Mucosa of stomach (tissue), 1 donor: ENCODE measurements around the gene CATSPERE.
A peak's percentile ranks its signal among the peaks of the same experiment; 100 is the strongest.

Experiments
- H3K27me3 ChIP-seq: one replicate; pipeline ENCODE4 v1.7.0; 2013; ENCODE audit warnings: mild to moderate bottlenecking, low read length; ENCODE audit not compliant: control insufficient read depth, insufficient read depth
- H3K36me3 ChIP-seq: one replicate; pipeline ENCODE4 v1.7.0; 2013; ENCODE audit warnings: low read length; ENCODE audit not compliant: control insufficient read depth, insufficient read depth
- H3K4me1 ChIP-seq: one replicate; pipeline ENCODE4 v1.7.0; 2013; ENCODE audit warnings: mild to moderate bottlenecking, low read length; ENCODE audit not compliant: control insufficient read depth, insufficient read depth
- H3K4me3 ChIP-seq: one replicate; pipeline ENCODE4 v1.7.0; 2013; ENCODE audit warnings: low read length
- H3K9ac ChIP-seq: one replicate; pipeline ENCODE4 v1.7.0; 2013; ENCODE audit warnings: mild to moderate bottlenecking, low read length, moderate library complexity
- H3K9me3 ChIP-seq: one replicate; pipeline ENCODE4 v1.7.0; 2013; ENCODE audit warnings: mild to moderate bottlenecking, low read length, moderate library complexity; ENCODE audit not compliant: control insufficient read depth
- donor health status: Pancreatic carcinoma.

The CATSPERE gene

DNA sequence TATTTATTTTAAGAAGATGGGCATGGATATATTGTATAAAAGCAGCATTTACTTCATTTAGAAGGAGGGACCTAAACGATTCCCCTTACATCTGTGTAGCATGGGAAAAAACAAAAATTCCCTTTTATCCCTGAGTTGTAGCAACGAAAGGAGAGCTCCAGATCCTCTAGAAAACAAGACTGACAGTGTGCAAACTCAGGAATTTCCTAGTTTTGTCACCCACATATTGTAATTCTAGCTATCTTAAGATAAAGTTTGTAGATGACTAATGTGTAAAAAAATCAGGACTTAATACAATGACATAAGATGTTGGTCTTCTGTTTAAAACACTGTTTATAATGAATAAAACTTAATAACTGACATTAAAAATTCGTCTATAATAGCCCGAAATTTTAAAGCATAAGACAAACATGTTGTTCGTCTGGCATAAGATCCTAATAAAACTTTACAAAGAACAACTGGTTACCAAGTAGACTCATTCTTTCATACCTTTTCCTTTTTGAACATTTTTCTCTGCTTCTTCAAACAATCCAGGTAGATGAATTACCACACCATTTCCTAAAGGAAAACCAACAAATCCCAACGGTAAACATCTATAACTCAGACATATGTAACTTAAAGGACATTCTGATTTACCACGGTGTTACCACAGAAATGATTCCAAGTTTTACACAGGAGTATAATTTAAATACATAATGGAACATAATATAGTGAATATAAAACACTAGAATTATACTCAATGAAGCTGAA lies 24.6 kb upstream of the CATSPERE start:
- Histone ChIP-seq H3K4me1 (peaks cover 6% of the 10 kb centered on the region), H3K9ac (no peak overlapping the region), H3K9me3 (no peaks in the 10 kb centered on the region), H3K36me3 (no peaks in the 10 kb centered on the region), H3K4me3 (no peak overlapping the region), H3K27me3 (no peaks in the 10 kb centered on the region)

DNA sequence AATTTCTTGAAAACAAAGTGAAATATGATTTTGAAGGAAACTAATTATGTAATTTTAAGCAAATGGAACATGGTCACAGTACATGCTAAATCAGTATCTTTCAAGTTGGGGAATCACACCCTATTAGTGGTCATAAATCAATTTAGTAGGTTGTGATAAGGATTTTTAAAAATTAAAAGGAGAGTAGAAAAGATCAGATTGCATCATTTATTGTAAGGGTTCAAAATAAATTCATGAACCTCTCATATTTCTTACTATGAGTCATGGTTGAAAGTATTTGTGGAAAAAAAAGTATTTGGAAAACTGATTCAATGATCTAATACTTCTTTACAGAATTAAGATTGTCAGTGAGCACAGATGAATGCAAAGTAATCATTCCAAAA lies 24.0 kb upstream of the CATSPERE start:
- H3K4me3 ChIP-seq, result no peak overlapping the region
- H3K36me3 ChIP-seq, result no peaks in the 10 kb centered on the region
- H3K9ac ChIP-seq, result no peak overlapping the region
- H3K4me1 ChIP-seq, result peaks cover 6% of the 10 kb centered on the region
- H3K27me3 ChIP-seq, result no peaks in the 10 kb centered on the region
- H3K9me3 ChIP-seq, result no peaks in the 10 kb centered on the region

DNA sequence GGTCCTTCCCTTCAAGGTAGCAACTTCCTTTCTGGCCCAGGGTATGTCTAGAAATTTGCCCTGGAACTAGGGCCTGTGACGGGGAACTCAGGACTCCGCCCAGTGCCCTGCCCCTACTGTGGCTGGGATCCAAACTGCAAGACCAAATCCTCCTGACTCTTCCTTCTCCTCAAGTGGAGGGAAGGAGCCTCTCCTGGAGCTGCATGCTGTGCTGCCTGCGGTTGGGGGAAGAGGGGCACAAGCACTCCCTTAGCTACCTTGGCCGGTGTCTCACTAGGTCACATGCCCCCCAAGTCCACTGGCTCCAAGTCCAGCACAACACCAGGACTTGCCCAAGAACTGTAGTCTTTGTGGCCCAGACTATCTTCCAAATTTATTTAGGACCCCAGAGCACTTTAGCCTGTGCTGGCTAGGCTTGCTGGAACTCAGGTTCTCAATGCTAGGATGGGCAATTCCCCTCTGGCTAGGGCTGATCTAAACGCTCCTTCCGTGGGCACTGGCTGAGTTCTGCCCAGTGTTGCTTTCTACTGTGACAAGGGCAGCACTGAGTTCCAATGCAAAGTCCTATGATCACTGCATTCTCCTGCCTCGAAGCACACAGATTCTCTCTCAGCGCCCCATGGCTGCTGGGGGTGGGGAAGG lies 21.6 kb upstream of the CATSPERE start:
- no peak overlapping the region for H3K9ac ChIP-seq
- H3K27me3 ChIP-seq, result no peaks in the 10 kb centered on the region
- H3K9me3 ChIP-seq, result no peaks in the 10 kb centered on the region
- no peak overlapping the region for H3K4me3 ChIP-seq
- no peaks in the 10 kb centered on the region for H3K36me3 ChIP-seq
- peaks cover 6% of the 10 kb centered on the region for H3K4me1 ChIP-seq

DNA sequence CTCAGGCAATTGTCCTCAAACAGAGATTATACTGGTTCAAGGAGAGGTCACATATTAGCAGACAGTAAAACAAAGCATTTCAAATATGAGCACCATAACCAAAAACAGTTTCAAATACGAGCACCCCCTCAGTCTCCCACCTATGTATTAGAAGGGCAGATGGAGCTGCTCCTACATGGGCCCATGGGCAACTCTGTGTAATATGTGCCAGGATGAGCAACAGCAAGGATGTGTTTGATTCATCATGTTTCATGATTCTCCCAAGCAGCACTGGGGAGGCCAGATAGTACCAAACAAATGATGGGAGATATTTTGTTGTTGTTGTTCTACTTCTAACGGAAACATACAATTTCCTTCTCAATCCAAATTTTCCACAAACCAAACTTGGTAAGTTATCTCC lies 18.2 kb upstream of the CATSPERE start:
- Histone ChIP-seq H3K36me3 (no peaks in the 10 kb centered on the region), H3K4me1 (peaks cover 6% of the 10 kb centered on the region), H3K4me3 (no peak overlapping the region), H3K27me3 (no peaks in the 10 kb centered on the region), H3K9me3 (no peaks in the 10 kb centered on the region), H3K9ac (no peak overlapping the region)

DNA sequence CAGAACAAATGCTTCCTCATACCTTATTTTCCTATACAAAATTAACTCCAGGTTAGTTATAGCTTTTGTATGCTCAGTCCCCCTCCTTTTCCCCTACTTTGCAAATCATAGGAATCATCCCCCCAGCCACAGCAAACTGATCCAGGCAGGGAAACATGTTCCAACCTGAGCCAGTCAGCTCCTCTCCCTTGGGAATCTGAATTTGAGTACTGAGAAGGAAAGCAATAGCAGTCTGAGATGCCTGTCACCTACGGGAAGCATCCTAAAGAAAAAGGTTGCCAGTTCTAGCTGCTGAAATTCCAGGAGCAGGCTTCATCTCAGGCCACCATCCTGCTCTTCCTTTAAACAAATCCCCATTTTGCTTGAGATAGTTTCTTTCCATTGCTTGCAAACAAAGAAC lies 16.2 kb upstream of the CATSPERE start:
- Histone ChIP-seq H3K9me3 (no peaks in the 10 kb centered on the region), H3K9ac (no peak overlapping the region), H3K36me3 (no peaks in the 10 kb centered on the region), H3K27me3 (no peaks in the 10 kb centered on the region), H3K4me3 (no peak overlapping the region), H3K4me1 (peaks cover 10% of the 10 kb centered on the region)

DNA sequence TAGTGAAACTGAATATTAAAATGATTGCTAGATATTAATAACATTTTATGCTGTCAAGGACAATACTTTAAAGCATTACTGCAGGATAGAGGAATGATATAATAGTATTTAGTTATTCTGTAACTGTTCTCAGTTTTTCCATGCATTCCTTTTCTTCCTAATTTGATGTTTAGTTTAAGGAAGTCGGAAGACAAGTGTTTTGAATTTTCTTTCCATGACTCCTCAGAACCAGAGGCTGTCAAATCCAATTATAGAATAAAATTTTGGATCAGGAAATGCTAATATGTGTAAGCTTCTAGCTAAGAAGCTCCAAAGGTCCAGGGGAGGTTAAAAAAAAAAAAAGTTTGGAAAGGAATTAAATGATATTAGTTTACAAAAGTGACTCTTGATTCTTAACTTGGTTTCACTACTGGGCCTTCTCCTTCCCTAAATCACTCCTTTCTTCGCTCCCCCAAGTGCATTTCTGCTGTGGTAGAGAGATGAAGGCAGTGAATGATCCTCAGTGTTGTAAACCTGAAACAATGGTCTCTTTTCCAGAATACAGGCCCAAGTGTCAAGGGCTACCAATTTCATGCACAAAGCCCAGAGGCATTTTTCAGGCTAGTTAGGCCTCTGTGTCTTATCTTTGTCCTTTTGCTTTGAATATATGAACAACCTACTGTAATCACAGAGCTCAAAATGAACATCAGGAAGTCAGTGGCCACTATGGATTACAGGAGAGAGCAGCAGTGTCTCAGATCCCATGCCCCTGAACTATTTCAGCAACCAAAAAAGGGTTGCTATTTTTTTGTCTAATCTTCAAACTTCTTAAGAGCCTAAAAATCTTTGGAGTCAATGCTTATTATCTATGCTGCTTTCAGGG lies 15.5 kb upstream of the CATSPERE start:
- Histone ChIP-seq H3K36me3 (no peaks in the 10 kb centered on the region), H3K4me3 (no peak overlapping the region), H3K4me1 (peaks cover 17% of the 10 kb centered on the region), H3K9ac (no peak overlapping the region), H3K9me3 (no peaks in the 10 kb centered on the region), H3K27me3 (no peaks in the 10 kb centered on the region)

DNA sequence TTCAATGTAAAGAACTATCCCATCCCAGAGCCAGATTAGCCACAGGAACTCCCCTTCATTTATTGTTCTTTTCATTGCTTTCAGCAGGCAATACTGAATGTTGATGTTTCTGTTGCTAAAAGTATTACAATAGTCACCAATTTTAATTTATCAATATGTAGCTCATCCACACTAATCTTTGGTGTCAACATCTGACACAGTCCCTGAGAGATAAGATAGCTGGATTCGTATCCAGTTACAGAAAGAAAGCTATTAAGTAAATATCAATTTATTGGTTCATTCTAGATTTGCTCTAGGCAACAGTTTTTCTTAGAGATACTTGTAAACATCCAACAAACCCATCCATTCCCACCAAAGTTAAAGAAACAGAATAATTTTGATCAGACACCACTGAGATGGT lies 14.0 kb upstream of the CATSPERE start:
- Histone ChIP-seq H3K4me1 (peaks cover 17% of the 10 kb centered on the region), H3K36me3 (no peaks in the 10 kb centered on the region), H3K4me3 (no peak overlapping the region)

DNA sequence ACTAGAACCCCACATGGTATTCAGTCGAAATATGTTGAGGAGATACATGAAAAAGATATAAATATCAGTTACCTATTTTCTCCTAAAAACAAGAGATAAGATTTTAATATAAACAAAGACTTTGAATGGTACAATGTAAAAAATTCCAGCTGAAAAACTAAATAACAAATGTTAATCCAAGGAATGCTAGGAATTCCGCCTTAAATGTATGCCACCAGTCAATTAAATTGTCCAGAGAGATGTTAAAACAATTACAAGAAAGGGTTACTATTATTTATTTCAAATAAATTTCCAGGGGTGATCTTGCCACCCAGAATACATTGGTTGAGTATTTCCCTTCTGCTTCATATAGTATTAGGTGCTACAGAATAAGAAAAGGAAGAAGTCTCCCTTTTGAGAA lies 13.5 kb upstream of the CATSPERE start:
- Histone ChIP-seq H3K9me3 (no peaks in the 10 kb centered on the region), H3K4me3 (no peak overlapping the region), H3K4me1 (peaks cover 17% of the 10 kb centered on the region), H3K36me3 (no peaks in the 10 kb centered on the region), H3K9ac (no peak overlapping the region), H3K27me3 (no peaks in the 10 kb centered on the region)

More for the DNA sequence above, 14.0 kb upstream of the CATSPERE start:
- H3K9ac ChIP-seq, result no peak overlapping the region
- H3K27me3 ChIP-seq, result no peaks in the 10 kb centered on the region
- H3K9me3 ChIP-seq, result no peaks in the 10 kb centered on the region

DNA sequence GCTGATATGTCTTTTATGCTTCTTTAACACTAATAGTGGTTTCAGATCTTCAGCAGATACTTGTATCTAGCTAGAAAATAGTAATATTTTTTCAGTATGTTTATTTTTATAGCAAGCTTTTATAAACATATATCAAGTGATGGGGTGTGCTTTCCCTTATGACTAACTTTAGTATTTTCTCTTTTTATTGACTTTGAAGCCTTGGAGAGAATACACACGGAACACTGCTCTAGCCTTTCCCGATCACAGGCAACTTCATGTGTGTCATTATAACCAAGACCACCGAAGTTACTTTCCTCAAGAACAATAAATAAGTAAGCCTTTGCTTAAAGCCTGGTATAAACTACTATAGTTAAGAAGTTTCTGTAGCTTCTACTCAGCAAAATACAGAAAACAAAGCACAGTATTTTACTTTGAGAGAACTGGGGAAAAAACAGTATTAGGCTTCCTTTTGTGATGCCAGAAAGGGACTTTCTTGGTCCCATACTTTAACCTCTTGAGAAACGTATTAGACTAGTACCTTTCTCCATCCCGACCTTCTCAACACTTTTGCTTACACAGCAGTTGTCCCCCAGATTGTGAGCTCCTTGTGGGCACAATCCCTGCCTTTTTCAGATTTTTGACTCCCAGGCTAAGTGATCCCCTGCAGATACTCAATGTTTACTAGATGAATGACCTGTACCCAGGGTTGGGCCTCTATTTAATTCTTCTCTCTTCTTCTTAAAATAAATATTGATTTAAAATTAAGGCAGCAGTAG lies 12.6 kb upstream of the CATSPERE start:
- Histone ChIP-seq H3K27me3 (no peaks in the 10 kb centered on the region), H3K9ac (no peak overlapping the region), H3K4me1 (peaks cover 17% of the 10 kb centered on the region), H3K36me3 (no peaks in the 10 kb centered on the region), H3K9me3 (no peaks in the 10 kb centered on the region), H3K4me3 (no peak overlapping the region)

DNA sequence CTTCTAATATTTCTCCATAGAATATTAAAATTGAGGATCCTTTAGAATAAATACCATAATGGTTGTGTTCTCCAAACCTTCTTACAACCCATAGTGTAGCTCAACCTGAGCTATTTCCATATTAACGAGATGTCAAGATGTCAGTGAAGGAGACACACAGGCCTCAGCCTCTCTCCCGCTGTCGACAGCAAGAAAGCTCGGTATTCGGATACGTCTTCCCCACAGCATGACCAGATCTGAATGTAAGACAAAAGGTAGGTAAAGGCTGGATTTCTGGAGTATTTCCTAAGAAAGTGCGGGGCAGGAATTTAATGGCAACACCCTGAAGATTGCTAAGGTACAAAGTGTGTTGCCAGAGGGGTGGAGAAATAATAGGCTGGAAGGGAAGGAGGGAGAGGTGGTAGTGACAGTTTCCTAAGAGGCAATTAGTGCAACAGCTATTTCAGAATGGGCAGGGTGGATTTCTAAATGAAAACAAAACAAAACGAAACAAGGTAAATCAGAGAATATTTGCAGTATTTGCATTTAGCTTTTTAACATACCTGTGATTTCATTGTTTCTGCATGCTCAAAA lies 11.1 kb upstream of the CATSPERE start:
- Histone ChIP-seq H3K9me3 (no peaks in the 10 kb centered on the region), H3K4me1 (peaks cover 29% of the 10 kb centered on the region), H3K27me3 (no peaks in the 10 kb centered on the region), H3K9ac (peak overlapping the region; percentile 93), H3K36me3 (no peaks in the 10 kb centered on the region), H3K4me3 (no peak overlapping the region)
